ENCODE measurements around the gene HIF3A. TPM values are rescaled to one million over a fixed set of nuclear protein-coding genes. Genes with fewer than 3 reads are reported as not detected.
"Not testable (repeated sequence)": the region's sequence is repeated elsewhere in the genome, so short reads cannot be mapped to it uniquely, and the experiment has no call there.

The HIF3A gene
- total RNA-seq, 2 experiments from 2014 or later: not detected

- no peak for DNase-seq
- H3K4me1 Mint-ChIP-seq: no peaks in the 10 kb centered on the region
- no peak overlapping the region for H3K4me3 Mint-ChIP-seq
- no peak for ATAC-seq
- no peak overlapping the region for H3K27ac Mint-ChIP-seq
- peaks cover 33% of the 10 kb centered on the region for H3K27me3 Mint-ChIP-seq
- H3K36me3 Mint-ChIP-seq: no peaks in the 10 kb centered on the region
- CTCF ChIA-PET: no interaction called here
- no peaks in the 10 kb centered on the region for H3K9me3 Mint-ChIP-seq (ENCODE audit: low read depth)
Observed at GRCh38 chr19:46299004-46299509, 2.2 kb downstream of the HIF3A start.

GRCh38 chr19:46299695-46300094, 2.9 kb downstream of the HIF3A start:
- DNase-seq (no peak), ATAC-seq (no peak)
- H3K9me3 Mint-ChIP-seq (ENCODE audit: low read depth): no peaks in the 10 kb centered on the region
- no peaks in the 10 kb centered on the region for H3K36me3 Mint-ChIP-seq
- H3K27ac Mint-ChIP-seq: no peak overlapping the region
- H3K27me3 Mint-ChIP-seq: peaks cover 28% of the 10 kb centered on the region
- CTCF ChIA-PET: interaction anchor here (1.1 kb wide), 1 partner anchor 19 kb away, joined by 5 read pairs; no protein-coding TSS in a partner anchor
- no peak overlapping the region for H3K4me3 Mint-ChIP-seq
- H3K4me1 Mint-ChIP-seq: no peaks in the 10 kb centered on the region

- CTCF ChIA-PET: no interaction called here
- no peak overlapping the region for H3K27ac Mint-ChIP-seq
- H3K27me3 Mint-ChIP-seq: peaks cover 9% of the 10 kb centered on the region
- ATAC-seq (no peak), DNase-seq (no peak)
- H3K4me3 Mint-ChIP-seq: no peak overlapping the region
- no peaks in the 10 kb centered on the region for H3K4me1 Mint-ChIP-seq
- peaks cover 3% of the 10 kb centered on the region for H3K36me3 Mint-ChIP-seq
- peaks cover 6% of the 10 kb centered on the region for H3K9me3 Mint-ChIP-seq (ENCODE audit: low read depth)
Observed at GRCh38 chr19:46303322-46303690, 6.5 kb downstream of the HIF3A start.

GRCh38 chr19:46303691-46304397, 7.0 kb downstream of the HIF3A start:
- no peaks in the 10 kb centered on the region for H3K4me1 Mint-ChIP-seq
- H3K4me3 Mint-ChIP-seq: no peak overlapping the region
- CTCF ChIA-PET: no interaction called here
- H3K27me3 Mint-ChIP-seq: peaks cover 9% of the 10 kb centered on the region
- DNase-seq (no peak), ATAC-seq (no peak)
- H3K9me3 Mint-ChIP-seq (ENCODE audit: low read depth): peaks cover 6% of the 10 kb centered on the region
- peaks cover 3% of the 10 kb centered on the region for H3K36me3 Mint-ChIP-seq
- no peak overlapping the region for H3K27ac Mint-ChIP-seq

- Mint-ChIP-seq H3K36me3 (peaks cover 3% of the 10 kb centered on the region), H3K9me3 (ENCODE audit: low read depth) (peaks cover 6% of the 10 kb centered on the region), H3K4me1 (no peaks in the 10 kb centered on the region), H3K27ac (no peak overlapping the region), H3K4me3 (no peak overlapping the region), H3K27me3 (no peaks in the 10 kb centered on the region)
- CTCF ChIA-PET: no interaction called here
- DNase-seq (no peak), ATAC-seq (no peak)
Observed at GRCh38 chr19:46306501-46306900, 9.7 kb downstream of the HIF3A start.

GRCh38 chr19:46308510-46308909, 11.7 kb downstream of the HIF3A start:
- Mint-ChIP-seq H3K4me3 (no peak overlapping the region), H3K27me3 (no peaks in the 10 kb centered on the region), H3K27ac (no peak overlapping the region), H3K36me3 (peaks cover 3% of the 10 kb centered on the region), H3K4me1 (no peaks in the 10 kb centered on the region), H3K9me3 (ENCODE audit: low read depth) (peaks cover 6% of the 10 kb centered on the region)
- DNase-seq (no peak), ATAC-seq (no peak)
- CTCF ChIA-PET: no interaction called here

DNA sequence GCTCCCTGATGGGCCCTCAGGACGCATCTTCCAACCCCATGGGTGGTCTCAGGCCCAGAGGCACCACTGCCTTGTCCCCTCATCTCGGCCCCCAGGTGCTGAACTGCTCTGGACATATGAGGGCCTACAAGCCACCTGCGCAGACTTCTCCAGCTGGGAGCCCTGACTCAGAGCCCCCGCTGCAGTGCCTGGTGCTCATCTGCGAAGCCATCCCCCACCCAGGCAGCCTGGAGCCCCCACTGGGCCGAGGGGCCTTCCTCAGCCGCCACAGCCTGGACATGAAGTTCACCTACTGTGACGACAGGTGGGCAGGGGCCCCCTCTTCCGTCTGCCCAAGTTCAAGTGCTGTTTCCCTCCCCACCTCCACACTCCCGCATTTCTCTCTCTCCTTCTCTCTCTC, 12.2 kb downstream of the HIF3A start:
- no peak for ATAC-seq
- Mint-ChIP-seq H3K4me1 (no peaks in the 10 kb centered on the region), H3K36me3 (peaks cover 3% of the 10 kb centered on the region), H3K27me3 (no peaks in the 10 kb centered on the region), H3K27ac (no peak overlapping the region), H3K9me3 (ENCODE audit: low read depth) (peaks cover 6% of the 10 kb centered on the region), H3K4me3 (no peak overlapping the region)
- CTCF ChIA-PET: no interaction called here
- DNase-seq: no peak

- no peaks in the 10 kb centered on the region for H3K27me3 Mint-ChIP-seq
- no peaks in the 10 kb centered on the region for H3K36me3 Mint-ChIP-seq
Observed at GRCh38 chr19:46311444-46311843, 14.6 kb downstream of the HIF3A start.

DNA sequence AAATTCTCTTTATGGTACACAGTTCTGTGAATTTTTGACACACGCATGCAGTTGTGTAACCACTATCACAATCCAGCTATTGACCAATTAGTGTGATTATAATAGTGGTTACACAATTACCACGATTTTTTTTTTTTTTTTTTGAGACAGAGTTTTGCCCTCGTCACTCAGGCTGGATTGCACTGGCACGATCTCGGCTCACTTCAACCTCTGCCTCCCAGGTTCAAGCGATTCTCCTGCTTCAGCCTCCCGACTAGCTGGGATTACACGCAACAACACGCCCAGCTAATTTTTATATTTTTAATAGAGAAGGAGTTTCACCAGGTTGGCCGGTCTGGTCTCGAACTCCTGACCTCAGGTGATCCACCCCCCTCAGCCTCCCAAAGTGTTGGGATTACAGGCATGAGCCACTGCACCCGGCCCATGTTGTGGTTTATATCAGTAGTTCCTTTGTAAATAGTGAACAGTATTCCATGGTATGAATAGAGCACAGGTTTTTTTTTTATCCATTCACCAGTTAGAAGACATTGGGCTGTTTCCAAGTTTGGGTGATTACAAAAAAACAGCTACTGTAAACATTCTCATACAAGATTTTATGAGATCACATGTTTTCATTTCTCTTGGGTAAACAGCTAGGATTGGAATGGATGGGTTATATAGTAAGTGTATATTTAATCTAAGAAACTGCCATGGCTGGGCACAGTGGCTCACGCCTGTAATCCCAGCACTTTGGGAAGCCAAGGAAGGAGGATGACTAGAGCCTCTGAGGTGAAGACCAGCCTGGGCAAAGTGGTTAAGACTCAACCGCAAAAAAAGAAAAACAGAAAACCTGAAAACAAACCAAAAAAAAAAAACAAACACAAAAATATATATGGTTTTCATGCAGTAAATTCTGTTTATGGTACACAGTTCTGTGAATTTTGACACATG, 17.0 kb downstream of the HIF3A start:
- H3K4me3 Mint-ChIP-seq; DNase-seq; H3K27ac Mint-ChIP-seq; H3K4me1 Mint-ChIP-seq; CTCF ChIA-PET; H3K9me3 Mint-ChIP-seq (ENCODE audit: low read depth); H3K36me3 Mint-ChIP-seq; H3K27me3 Mint-ChIP-seq; ATAC-seq: not testable (repeated sequence)

More at GRCh38 chr19:46311444-46311843, 14.6 kb downstream of the HIF3A start:
- no peak overlapping the region for H3K4me3 Mint-ChIP-seq
- DNase-seq: no peak
- ATAC-seq: no peak
- no peaks in the 10 kb centered on the region for H3K4me1 Mint-ChIP-seq
- no peak overlapping the region for H3K27ac Mint-ChIP-seq
- no peaks in the 10 kb centered on the region for H3K9me3 Mint-ChIP-seq (ENCODE audit: low read depth)
- CTCF ChIA-PET: no interaction called here

GRCh38 chr19:46317339-46317738, 20.5 kb downstream of the HIF3A start:
- Mint-ChIP-seq H3K36me3 (no peaks in the 10 kb centered on the region), H3K4me1 (no peaks in the 10 kb centered on the region), H3K27ac (no peak overlapping the region), H3K9me3 (ENCODE audit: low read depth) (no peaks in the 10 kb centered on the region), H3K27me3 (no peaks in the 10 kb centered on the region), H3K4me3 (no peak overlapping the region)
- ATAC-seq (no peak), DNase-seq (no peak)
- CTCF ChIA-PET: no interaction called here

- DNase-seq: no peak
- Mint-ChIP-seq H3K4me1 (no peaks in the 10 kb centered on the region), H3K27ac (no peak overlapping the region), H3K4me3 (no peak overlapping the region), H3K27me3 (no peaks in the 10 kb centered on the region), H3K9me3 (ENCODE audit: low read depth) (no peaks in the 10 kb centered on the region), H3K36me3 (no peaks in the 10 kb centered on the region)
- no peak for ATAC-seq
- CTCF ChIA-PET: no interaction called here
Observed at GRCh38 chr19:46319613-46320012, 22.8 kb downstream of the HIF3A start.

- Mint-ChIP-seq H3K4me1 (no peaks in the 10 kb centered on the region), H3K9me3 (ENCODE audit: low read depth) (peaks cover 1% of the 10 kb centered on the region), H3K36me3 (no peaks in the 10 kb centered on the region), H3K27ac (no peak overlapping the region), H3K4me3 (no peak overlapping the region), H3K27me3 (no peaks in the 10 kb centered on the region)
- CTCF ChIA-PET: no interaction called here
- DNase-seq (no peak), ATAC-seq (no peak)
Observed at GRCh38 chr19:46320559-46320958, 23.7 kb downstream of the HIF3A start.

GRCh38 chr19:46321653-46322052, 24.8 kb downstream of the HIF3A start:
- CTCF ChIA-PET: no interaction called here

GRCh38 chr19:46323227-46323626, 26.4 kb downstream of the HIF3A start:
- peaks cover 14% of the 10 kb centered on the region for H3K9me3 Mint-ChIP-seq (ENCODE audit: low read depth)
- H3K27ac Mint-ChIP-seq, H3K4me1 Mint-ChIP-seq, CTCF ChIA-PET, DNase-seq, H3K4me3 Mint-ChIP-seq, H3K27me3 Mint-ChIP-seq, H3K36me3 Mint-ChIP-seq, ATAC-seq: not testable (repeated sequence)

More at GRCh38 chr19:46321653-46322052, 24.8 kb downstream of the HIF3A start:
- no peaks in the 10 kb centered on the region for H3K27me3 Mint-ChIP-seq
- H3K36me3 Mint-ChIP-seq: peaks cover 2% of the 10 kb centered on the region
- DNase-seq: no peak
- H3K27ac Mint-ChIP-seq: no peak overlapping the region
- H3K9me3 Mint-ChIP-seq (ENCODE audit: low read depth): peaks cover 9% of the 10 kb centered on the region
- no peak for ATAC-seq
- no peak overlapping the region for H3K4me3 Mint-ChIP-seq
- H3K4me1 Mint-ChIP-seq: no peaks in the 10 kb centered on the region
